ENCODE data around the gene CCDC33.

The CCDC33 gene

GRCh38 chr15:74291101-74292071, 55.3 kb downstream of the CCDC33 start:
- DNase-seq: peak; percentile 76 to 85

- DNase-seq: no peak
These were observed 57.1 kb downstream of the CCDC33 start for GRCh38 chr15:74293021-74293810.

GRCh38 chr15:74294010-74294409, 57.9 kb downstream of the CCDC33 start:
- DNase-seq: no peak

GRCh38 chr15:74295800-74296199, 59.7 kb downstream of the CCDC33 start:
- no peak for DNase-seq

GRCh38 chr15:74297887-74298286, 61.8 kb downstream of the CCDC33 start:
- DNase-seq: no peak

- DNase-seq: no peak
These were observed 64.1 kb downstream of the CCDC33 start for GRCh38 chr15:74300057-74300795.

- DNase-seq: no peak
These were observed 65.6 kb downstream of the CCDC33 start for GRCh38 chr15:74301583-74302361.

GRCh38 chr15:74302821-74303359, 66.8 kb downstream of the CCDC33 start:
- DNase-seq: peak; percentile 30 to 44

GRCh38 chr15:74303741-74304309, 67.7 kb downstream of the CCDC33 start:
- no peak for DNase-seq

GRCh38 chr15:74304431-74304830, 68.3 kb downstream of the CCDC33 start:
- no peak for DNase-seq

- DNase-seq: no peak
These were observed 69.6 kb downstream of the CCDC33 start for GRCh38 chr15:74305687-74306086.

GRCh38 chr15:74306781-74307217, 70.7 kb downstream of the CCDC33 start:
- DNase-seq: no peak

- DNase-seq: peak; percentile 21 to 29
These were observed 72.0 kb downstream of the CCDC33 start for GRCh38 chr15:74307827-74308811.

- DNase-seq: no peak
These were observed 75.8 kb downstream of the CCDC33 start for GRCh38 chr15:74311734-74312444.

GRCh38 chr15:74312445-74313007, 76.4 kb downstream of the CCDC33 start:
- no peak for DNase-seq

- DNase-seq: no peak
These were observed 77.8 kb downstream of the CCDC33 start for GRCh38 chr15:74313889-74314288.

- DNase-seq: peak in 1 of 2 donors; percentile 17
These were observed 78.8 kb downstream of the CCDC33 start for GRCh38 chr15:74314795-74315438.

- no peak for DNase-seq
These were observed 79.5 kb downstream of the CCDC33 start for GRCh38 chr15:74315626-74316025.

GRCh38 chr15:74316141-74316540, 80.0 kb downstream of the CCDC33 start:
- DNase-seq: no peak
